ENCODE data around the gene UBN2. TPM values are rescaled to one million over a fixed set of nuclear protein-coding genes. Genes with fewer than 3 reads are reported as not detected.

UBN2 gene
- polyA plus RNA-seq, 1 donor (not counting 4 experiments of a cell fraction or from before 2014, with no cell fraction given) = 3.0 TPM

GRCh38 chr7:139230484-139230773 lies 608 bp upstream of the UBN2 start:
- Histone ChIP-seq H3K79me2 (ENCODE audit: control insufficient read depth, insufficient read depth, low read length) (peaks cover 15% of the 10 kb centered on the region), H3K9ac (ENCODE audit: control insufficient read depth, extremely low read depth, insufficient read depth, low read length) (peak overlapping the region; percentile 94), H3K36me3 (ENCODE audit: control insufficient read depth in 2 of 2, extremely low read depth in 1 of 2, insufficient read depth in 2 of 2, low read length in 2 of 2) (no peaks in the 10 kb centered on the region), H3K4me1 (ENCODE audit: control insufficient read depth, extremely low read depth, insufficient read depth, low read length) (peaks cover 11% of the 10 kb centered on the region), H3K4me2 (ENCODE audit: control insufficient read depth, extremely low read depth, insufficient read depth, low read depth, low read length) (peak overlapping the region; percentile 94), H3K27ac (ENCODE audit: control insufficient read depth, insufficient read depth, low read length) (peak overlapping the region; percentile 90), H2AFZ (ENCODE audit: control insufficient read depth, low read length) (peak overlapping the region; percentile 99), H3K9me3 (ENCODE audit: control insufficient read depth, low read depth, low read length) (no peaks in the 10 kb centered on the region), H3K4me3 (ENCODE audit: control insufficient read depth in 2 of 3, extremely low read depth in 1 of 3, insufficient read depth in 2 of 3, low read depth in 1 of 3, low read length in 3 of 3) (peak overlapping the region; percentile 89 to 96 (median 93)), H3K9me1 (ENCODE audit: control insufficient read depth, extremely low read depth, insufficient read depth, low read length) (no peaks in the 10 kb centered on the region), H4K20me1 (ENCODE audit: control insufficient read depth, extremely low read depth, insufficient read depth, low read length) (no peaks in the 10 kb centered on the region), H3K27me3 (ENCODE audit: control insufficient read depth, extremely low read depth, insufficient read depth, low read length) (no peaks in the 10 kb centered on the region)
- dilution Hi-C loops (cut with MboI; ENCODE audit: extremely low pct_ligation_motif_present, low sequenced_read_pairs) = no loop called here
- DNase-seq (ENCODE audit: low read depth, low spot score) (no peak), FAIRE-seq (no peak)
- TF ChIP-seq EZH2 (IDR thresholded peaks at IDR 0.05; ENCODE audit: low read length) = no peak
- no peak for TF ChIP-seq CTCF (optimal IDR thresholded peaks at IDR 0.05 in 1 of 3, IDR thresholded peaks at IDR 0.05 in 1 of 3, conservative IDR thresholded peaks at IDR 0.05 in 1 of 3; ENCODE audit: extremely low read depth in 1 of 3, insufficient read depth in 2 of 3, low read length in 3 of 3)

DNA sequence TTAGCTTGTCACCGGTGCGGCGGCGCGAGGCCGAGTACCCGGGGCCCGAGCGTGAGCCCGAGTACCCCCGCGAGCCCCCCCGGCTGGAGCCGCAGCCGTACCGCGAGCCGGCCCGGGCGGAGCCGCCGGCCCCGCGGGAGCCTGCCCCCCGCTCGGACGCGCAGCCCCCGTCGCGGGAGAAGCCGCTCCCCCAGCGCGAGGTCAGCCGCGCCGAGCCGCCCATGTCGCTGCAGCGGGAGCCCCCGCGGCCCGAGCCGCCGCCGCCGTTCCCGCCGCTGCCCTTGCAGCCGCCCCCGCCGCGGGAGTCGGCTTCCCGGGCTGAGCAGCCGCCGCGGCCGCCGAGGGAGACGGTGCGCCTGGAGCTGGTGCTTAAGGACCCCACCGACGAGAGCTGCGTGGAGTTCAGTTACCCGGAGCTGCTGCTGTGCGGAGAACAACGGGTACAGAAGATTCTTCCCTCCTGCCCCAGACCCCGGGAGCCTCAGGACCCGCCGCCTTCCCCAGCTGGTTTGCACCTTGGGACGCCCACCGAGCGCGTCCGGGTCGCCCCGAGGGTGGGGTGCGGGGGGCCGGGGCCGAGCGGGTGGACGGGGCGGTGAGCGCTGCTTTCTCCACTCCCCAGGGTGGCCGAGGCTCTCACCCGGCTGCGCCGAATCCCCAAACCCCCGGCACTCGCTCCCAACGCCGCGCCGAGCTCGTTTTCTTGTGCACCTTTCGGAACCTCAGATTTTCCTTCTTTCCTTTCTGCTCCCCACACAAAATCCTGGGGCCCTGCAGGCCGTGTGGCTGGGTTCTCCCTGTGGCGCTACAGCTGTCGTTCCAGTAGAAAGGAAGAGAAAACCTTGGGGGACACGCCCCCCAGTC lies 708 bp downstream of the UBN2 start:
- TF ChIP-seq EZH2 (IDR thresholded peaks at IDR 0.05; ENCODE audit: low read length) (no peak), CTCF (optimal IDR thresholded peaks at IDR 0.05 in 1 of 3, IDR thresholded peaks at IDR 0.05 in 1 of 3, conservative IDR thresholded peaks at IDR 0.05 in 1 of 3; ENCODE audit: extremely low read depth in 1 of 3, insufficient read depth in 2 of 3, low read length in 3 of 3) (no peak)
- H3K27ac ChIP-seq (ENCODE audit: control insufficient read depth, insufficient read depth, low read length) = peak overlapping the region; percentile 90
- dilution Hi-C loops (cut with MboI; ENCODE audit: extremely low pct_ligation_motif_present, low sequenced_read_pairs) = no loop called here
- peak overlapping the region; percentile 94 for H3K4me2 ChIP-seq (ENCODE audit: control insufficient read depth, extremely low read depth, insufficient read depth, low read depth, low read length)
- peak overlapping the region; percentile 99 for H2AFZ ChIP-seq (ENCODE audit: control insufficient read depth, low read length)
- peaks cover 15% of the 10 kb centered on the region for H3K4me1 ChIP-seq (ENCODE audit: control insufficient read depth, extremely low read depth, insufficient read depth, low read length)
- no peaks in the 10 kb centered on the region for H3K27me3 ChIP-seq (ENCODE audit: control insufficient read depth, extremely low read depth, insufficient read depth, low read length)
- H3K9ac ChIP-seq (ENCODE audit: control insufficient read depth, extremely low read depth, insufficient read depth, low read length) = peak overlapping the region; percentile 94
- H4K20me1 ChIP-seq (ENCODE audit: control insufficient read depth, extremely low read depth, insufficient read depth, low read length) = no peaks in the 10 kb centered on the region
- peaks cover 21% of the 10 kb centered on the region for H3K79me2 ChIP-seq (ENCODE audit: control insufficient read depth, insufficient read depth, low read length)
- FAIRE-seq = no peak
- H3K9me3 ChIP-seq (ENCODE audit: control insufficient read depth, low read depth, low read length) = no peaks in the 10 kb centered on the region
- no peaks in the 10 kb centered on the region for H3K36me3 ChIP-seq (ENCODE audit: control insufficient read depth in 2 of 2, extremely low read depth in 1 of 2, insufficient read depth in 2 of 2, low read length in 2 of 2)
- no peaks in the 10 kb centered on the region for H3K9me1 ChIP-seq (ENCODE audit: control insufficient read depth, extremely low read depth, insufficient read depth, low read length)
- H3K4me3 ChIP-seq (ENCODE audit: control insufficient read depth in 2 of 3, extremely low read depth in 1 of 3, insufficient read depth in 2 of 3, low read depth in 1 of 3, low read length in 3 of 3) = peak overlapping the region; percentile 89 to 96 (median 93)
- no peak for DNase-seq (ENCODE audit: low read depth, low spot score)

Data from keratinocyte (primary cell).